HG03108 (cell line): ENCODE results near the gene RASL10B.

Experiments
- ATAC-seq: cut with Tn5 transposase; IDR thresholded peaks from one replicate; pipeline ENCODE4 v1.9.1; 2021; ENCODE audit warnings: moderate library complexity; ENCODE audit not compliant: unreplicated experiment

RASL10B gene

GRCh38 chr17:35763767-35764122 is 32.3 kb downstream of the RASL10B start:
- ATAC-seq, result no peak

GRCh38 chr17:35764123-35764991 is 32.9 kb downstream of the RASL10B start:
- peak; percentile 91 for ATAC-seq

GRCh38 chr17:35765086-35765710 is 33.8 kb downstream of the RASL10B start:
- ATAC-seq, result no peak

GRCh38 chr17:35765756-35766488 is 34.5 kb downstream of the RASL10B start:
- ATAC-seq, result no peak

GRCh38 chr17:35766489-35766877 is 35.0 kb downstream of the RASL10B start:
- ATAC-seq, result no peak

GRCh38 chr17:35766903-35767510 is 35.6 kb downstream of the RASL10B start:
- no peak for ATAC-seq

- ATAC-seq, result no peak
These were observed 37.4 kb downstream of the RASL10B start for GRCh38 chr17:35768797-35769196.

GRCh38 chr17:35769895-35770486 is 38.6 kb downstream of the RASL10B start:
- ATAC-seq, result no peak

- ATAC-seq, result no peak
These were observed 41.7 kb downstream of the RASL10B start for GRCh38 chr17:35773129-35773528.

GRCh38 chr17:35773679-35774425 is 42.4 kb downstream of the RASL10B start:
- ATAC-seq, result no peak

- ATAC-seq, result no peak
These were observed 43.1 kb downstream of the RASL10B start for GRCh38 chr17:35774499-35774898.

GRCh38 chr17:35775039-35775438 is 43.6 kb downstream of the RASL10B start:
- ATAC-seq, result no peak

- ATAC-seq, result no peak
These were observed 44.1 kb downstream of the RASL10B start for GRCh38 chr17:35775583-35775982.

GRCh38 chr17:35778641-35779196 is 47.3 kb downstream of the RASL10B start:
- ATAC-seq, result no peak

- ATAC-seq, result no peak
These were observed 49.5 kb downstream of the RASL10B start for GRCh38 chr17:35780950-35781349.

- ATAC-seq, result no peak
These were observed 53.5 kb downstream of the RASL10B start for GRCh38 chr17:35784895-35785294.

GRCh38 chr17:35786941-35787432 is 55.5 kb downstream of the RASL10B start:
- no peak for ATAC-seq

- no peak for ATAC-seq
These were observed 57.3 kb downstream of the RASL10B start for GRCh38 chr17:35788477-35789368.

GRCh38 chr17:35790841-35791240 is 59.4 kb downstream of the RASL10B start:
- no peak for ATAC-seq
